IMR-90 (cell line): ENCODE results near the gene LRRC10B. TPM values are rescaled to one million over a fixed set of nuclear protein-coding genes. Genes with fewer than 3 reads are reported as not detected.

Experiments used
- ATAC-seq: fragments of 200-7000 bp; cut with Tn5 transposase; 2 replicates; pipeline ENCODE4 v1.9.1; 2020; ENCODE audit warnings: low read depth, mild to moderate bottlenecking, moderate library complexity
- BruUV-seq: library from RNA; stranded (reverse); fragments of 400-500 nt; replicated peaks from 2 replicates; lab custom pipeline; 2021; lab: Mats Ljungman, UMichigan
- CTCF ChIA-PET: fragments of 300-600 bp; formaldehyde crosslinking; extraction: SDS; loops from one replicate; lab custom pipeline; 2021; ENCODE audit warnings: antibody characterized with exemption; lab: Yijun Ruan, JAX
- POLR2A ChIA-PET: fragments of 300-600 bp; sonication (Branson Sonifier 250); formaldehyde crosslinking; loops from one replicate; lab custom pipeline; 2022; ENCODE audit warnings: antibody characterized with exemption; ENCODE audit not compliant: unreplicated experiment; lab: Charles Lee
- DNase-seq: peaks from one replicate; pipeline ENCODE4 v3.0.0; 2013
- H2AFZ ChIP-seq: replicated peaks from 2 replicates; pipeline ENCODE3; 2013; ENCODE audit warnings: low read length, mild to moderate bottlenecking; ENCODE audit not compliant: poor library complexity
- H2AK5ac ChIP-seq: 2 replicates; pipeline ENCODE4 v1.6.1; 2013; ENCODE audit warnings: low read depth, low read length, inconsistent platforms
- H2AK9ac ChIP-seq: replicated peaks from 2 replicates; pipeline ENCODE3; 2013; ENCODE audit warnings: mild to moderate bottlenecking, low read depth, low read length, moderate library complexity; ENCODE audit not compliant: poor library complexity
- H2BK120ac ChIP-seq: 2 replicates; pipeline ENCODE4 v1.6.1; 2013; ENCODE audit warnings: low read depth, low read length, inconsistent platforms
- H2BK15ac ChIP-seq: 3 replicates; pipeline ENCODE4 v1.6.1; 2013; ENCODE audit warnings: low read depth, low read length, inconsistent platforms
- H2BK20ac ChIP-seq: 2 replicates; pipeline ENCODE4 v1.6.1; 2013; ENCODE audit warnings: low read depth, mild to moderate bottlenecking, inconsistent platforms, low read length, moderate library complexity
- H2BK5ac ChIP-seq: 2 replicates; pipeline ENCODE4 v1.6.1; 2013; ENCODE audit warnings: mild to moderate bottlenecking, low read depth, low read length, inconsistent platforms; ENCODE audit not compliant: poor library complexity, severe bottlenecking
- H3K14ac ChIP-seq: replicated peaks from 2 replicates; pipeline ENCODE4 v1.6.1; 2013; ENCODE audit warnings: low read depth, low read length, inconsistent platforms
- H3K18ac ChIP-seq: 2 replicates; pipeline ENCODE4 v1.6.1; 2013; ENCODE audit warnings: low read depth, low read length, control low read depth
- H3K23ac ChIP-seq: 2 replicates; pipeline ENCODE4 v1.6.1; 2013; ENCODE audit warnings: low read depth, low read length, inconsistent platforms
- H3K27ac ChIP-seq: 2 replicates; pipeline ENCODE4 v1.5.1; 2013; ENCODE audit warnings: mild to moderate bottlenecking, control low read depth, low read length; ENCODE audit not compliant: insufficient read depth
- H3K27me3 ChIP-seq: 2 replicates; pipeline ENCODE4 v1.6.1; 2013; ENCODE audit warnings: low read length; ENCODE audit not compliant: control insufficient read depth, insufficient read depth
- H3K36me3 ChIP-seq: 2 replicates; pipeline ENCODE4 v1.6.1; 2013; ENCODE audit warnings: low read length, mixed read lengths; ENCODE audit not compliant: control insufficient read depth, insufficient read depth
- H3K4ac ChIP-seq: 2 replicates; pipeline ENCODE4 v1.6.1; 2013; ENCODE audit warnings: low read depth, low read length, inconsistent platforms
- H3K4me1 ChIP-seq: 2 replicates; pipeline ENCODE4 v1.6.1; 2013; ENCODE audit warnings: low read length, mixed read lengths; ENCODE audit not compliant: control insufficient read depth, insufficient read depth
- H3K4me2 ChIP-seq: 2 replicates; pipeline ENCODE4 v1.6.1; 2013; ENCODE audit warnings: low read depth, mild to moderate bottlenecking, control low read depth, low read length, moderate library complexity
- H3K4me3 ChIP-seq: 2 replicates; pipeline ENCODE4 v1.5.1; 2013; ENCODE audit warnings: low read depth, mild to moderate bottlenecking, control low read depth, low read length, moderate library complexity; ENCODE audit not compliant: insufficient read depth
- H3K56ac ChIP-seq: 2 replicates; pipeline ENCODE4 v1.6.1; 2013; ENCODE audit warnings: low read length, inconsistent platforms; ENCODE audit not compliant: insufficient read depth; ENCODE audit errors: extremely low read depth
- H3K79me1 ChIP-seq, 2 experiments: 2 replicates each; pipeline ENCODE4 v1.6.1; 2013; ENCODE audit warnings: low read length in 2 of 2, inconsistent platforms in 1 of 2, low read depth in 1 of 2
- H3K9ac ChIP-seq: 2 replicates; pipeline ENCODE4 v1.6.1; 2013; ENCODE audit warnings: low read depth, low read length, control low read depth
- H3K9me1 ChIP-seq: 2 replicates; pipeline ENCODE4 v1.6.1; 2013; ENCODE audit warnings: low read length, inconsistent platforms; ENCODE audit not compliant: insufficient read depth
- H3K9me3 ChIP-seq: 2 replicates; pipeline ENCODE4 v1.6.1; 2013; ENCODE audit warnings: low read length; ENCODE audit not compliant: control insufficient read depth, insufficient read depth
- H4K20me1 ChIP-seq: 2 replicates; pipeline ENCODE4 v1.6.1; 2013; ENCODE audit warnings: low read length, inconsistent platforms; ENCODE audit not compliant: insufficient read depth
- H4K5ac ChIP-seq: 2 replicates; pipeline ENCODE4 v1.6.1; 2013; ENCODE audit warnings: mild to moderate bottlenecking, low read depth, low read length, control low read depth
- H4K8ac ChIP-seq, 2 experiments: 2 replicates each; pipeline ENCODE4 v1.6.1; 2013; ENCODE audit warnings: low read depth in 2 of 2, low read length in 2 of 2, control low read depth in 1 of 2, inconsistent platforms in 1 of 2
- H4K91ac ChIP-seq: 2 replicates; pipeline ENCODE4 v1.6.1; 2013; ENCODE audit warnings: low read depth, low read length, inconsistent platforms; ENCODE audit not compliant: insufficient read depth
- BHLHE40 ChIP-seq: fragments of 150-350 bp; IDR thresholded peaks from 2 replicates; pipeline ENCODE4 v1.6.1; 2016; ENCODE audit warnings: mild to moderate bottlenecking, low read depth, low read length
- CEBPB ChIP-seq: IDR thresholded peaks from 2 replicates; pipeline ENCODE4 v1.6.1; 2012; ENCODE audit warnings: low read depth, low read length, improper control_type of control experiment
- CHD1 ChIP-seq: IDR thresholded peaks from 2 replicates; pipeline ENCODE4 v1.6.1; 2012; ENCODE audit warnings: low read depth, low read length, improper control_type of control experiment
- CTCF ChIP-seq: conservative IDR thresholded peaks from 2 replicates; pipeline ENCODE4 v1.5.1; 2012; ENCODE audit warnings: mild to moderate bottlenecking, low read depth, low read length, improper control_type of control experiment
- ELK1 ChIP-seq: fragments of 150-350 bp; IDR thresholded peaks from 2 replicates; pipeline ENCODE4 v1.6.1; 2016; ENCODE audit warnings: low read depth, mild to moderate bottlenecking, low read length, moderate library complexity, borderline replicate concordance
- FOS ChIP-seq: fragments of 150-350 bp; IDR thresholded peaks from 2 replicates; pipeline ENCODE4 v1.6.1; 2016; ENCODE audit warnings: low read depth, low read length
- MAFK ChIP-seq: IDR thresholded peaks from 2 replicates; pipeline ENCODE4 v1.6.1; 2012; ENCODE audit warnings: low read depth, low read length, improper control_type of control experiment
- MAZ ChIP-seq: IDR thresholded peaks from 2 replicates; pipeline ENCODE4 v1.6.1; 2012; ENCODE audit warnings: low read depth, mild to moderate bottlenecking, low read length, improper control_type of control experiment, moderate library complexity, borderline replicate concordance
- MXI1 ChIP-seq: IDR thresholded peaks from 2 replicates; pipeline ENCODE4 v1.6.1; 2012; ENCODE audit warnings: low read depth, mild to moderate bottlenecking, low read length, moderate library complexity, borderline replicate concordance
- NFE2L2 ChIP-seq: fragments of 150-350 bp; IDR thresholded peaks from 2 replicates; pipeline ENCODE4 v1.6.1; 2016; ENCODE audit warnings: low read depth, mild to moderate bottlenecking, low read length
- POLR2A ChIP-seq: IDR thresholded peaks from 2 replicates; pipeline ENCODE4 v1.6.1; 2012; ENCODE audit warnings: mild to moderate bottlenecking, low read depth, low read length
- RAD21 ChIP-seq: IDR thresholded peaks from 2 replicates; pipeline ENCODE4 v1.6.1; 2012; ENCODE audit warnings: low read length, improper control_type of control experiment
- RCOR1 ChIP-seq: IDR thresholded peaks from 2 replicates; pipeline ENCODE4 v1.6.1; 2012; ENCODE audit warnings: mild to moderate bottlenecking, low read length, improper control_type of control experiment; ENCODE audit not compliant: insufficient replicate concordance
- RFX5 ChIP-seq: IDR thresholded peaks from 2 replicates; pipeline ENCODE4 v1.8.0; 2012; ENCODE audit warnings: low read depth, mild to moderate bottlenecking, low read length, moderate library complexity
- SMC3 ChIP-seq: fragments of 150-350 bp; IDR thresholded peaks from 2 replicates; pipeline ENCODE4 v1.6.1; 2016; ENCODE audit warnings: low read depth, mild to moderate bottlenecking, antibody characterized with exemption, low read length, moderate library complexity
- USF2 ChIP-seq: fragments of 150-350 bp; IDR thresholded peaks from 2 replicates; pipeline ENCODE4 v1.6.1; 2017; ENCODE audit warnings: mild to moderate bottlenecking, antibody characterized with exemption, low read length, low read depth
- WGBS, 2 experiments: methylation state at CpG; one replicate each; pipeline versions ENCODE4 v1.1.5 to v1.1.7; 2013; ENCODE audit warnings: missing lambda C conversion rate in 2 of 2; ENCODE audit not compliant: insufficient read length in 1 of 2; ENCODE audit errors: extremely low coverage in 2 of 2; 5-methylcytosine and 5-hydroxymethylcytosine counted together
- dilution Hi-C: fragments of 300-500 bp; cut with HindIII; formaldehyde crosslinking; loops from one replicate; pipeline ENCODE4 v1.14.3; 2018; ENCODE audit warnings: low sequenced_read_pairs; ENCODE audit not compliant: unreplicated experiment
- in situ Hi-C: fragments of 300-500 bp; cut with MboI; formaldehyde crosslinking; loops from 3 replicates; pipeline ENCODE4 v1.14.3; 2019; ENCODE audit warnings: low sequenced_read_pairs, inconsistent platforms, mixed read lengths
- intact Hi-C: fragments of 100-400 bp; cut with micrococcal nuclease; formaldehyde crosslinking; loops from 2 replicates; pipeline ENCODE4 v1.10.0; 2022
- polyA plus RNA-seq, 3 experiments: library from polyadenylated mRNA; depleted of rRNA; stranded (reverse); fragments of >200 nt; gene quantifications; 2 replicates each; pipeline ENCODE4 v1.2.3, GENCODE V29; 2012; ENCODE audit warnings: low replicate concordance in 1 of 3
- total RNA-seq: library from RNA; depleted of rRNA; stranded (reverse); fragments of >200 nt; gene quantifications from 2 replicates; pipeline ENCODE4 v1.2.3, GENCODE V29; 2012

The LRRC10B gene
- total and polyA plus RNA-seq, 2 of the 4 experiments (the other 2 are of a cell fraction) = not detected

- no peaks in the 10 kb centered on the region for H3K36me3 ChIP-seq
- ChIA-PET POLR2A (no interaction called here), CTCF (interaction anchor here (1.2 kb wide), 1 partner anchor 65 kb away, joined by 3 read pairs; no protein-coding TSS in a partner anchor)
- ATAC-seq = no peak
- H3K27ac ChIP-seq = no peak overlapping the region
- H3K27me3 ChIP-seq = peaks cover 62% of the 10 kb centered on the region
- H3K9me1 ChIP-seq = no peaks in the 10 kb centered on the region
- DNase-seq = no peak
- dilution Hi-C loops = no loop called here
- no peak overlapping the region for H2AFZ ChIP-seq
- H4K20me1 ChIP-seq = no peaks in the 10 kb centered on the region
- no peak overlapping the region for H4K5ac ChIP-seq
- no peak overlapping the region for H2AK9ac ChIP-seq
- WGBS, 2 experiments = 65% methylated on average over 8 of the region's 14 CpGs; no CpG with 5 or more reads in 1 of the 2 experiments
- no peak overlapping the region for H3K23ac ChIP-seq
- no peaks in the 10 kb centered on the region; the same call in 1 of the 2 replicates for H3K9me3 ChIP-seq
- no peak overlapping the region for H4K8ac ChIP-seq
- H3K4me3 ChIP-seq = no peak overlapping the region
- no peak overlapping the region for H4K91ac ChIP-seq
- H3K4ac ChIP-seq = no peak overlapping the region
- no TSS peak for BruUV-seq
- H3K14ac ChIP-seq = no peak overlapping the region
- H3K79me1 ChIP-seq = no peaks in the 10 kb centered on the region
- no peak overlapping the region for H2BK120ac ChIP-seq
- H3K4me1 ChIP-seq = no peaks in the 10 kb centered on the region
- in situ Hi-C loops = no loop called here
- H2BK20ac ChIP-seq = no peak overlapping the region
- H3K9ac ChIP-seq = no peak overlapping the region
- no peak overlapping the region for H3K18ac ChIP-seq
- TF ChIP-seq RAD21 = no peak
- TF ChIP-seq RCOR1 = no peak
- no peak for TF ChIP-seq MAFK
- no peak for TF ChIP-seq POLR2A
- TF ChIP-seq ELK1 = no peak
- no peak for TF ChIP-seq MAZ
- TF ChIP-seq NFE2L2 = no peak
- no peak for TF ChIP-seq MXI1
- TF ChIP-seq USF2 = no peak
- TF ChIP-seq FOS = no peak
- TF ChIP-seq CTCF = no peak
- no peak for TF ChIP-seq CEBPB
- TF ChIP-seq CHD1 = no peak
- TF ChIP-seq RFX5 = no peak
- no peak for TF ChIP-seq BHLHE40
- TF ChIP-seq SMC3 = no peak
- no peak overlapping the region for H3K56ac ChIP-seq
- H2BK15ac ChIP-seq = no peak overlapping the region
- no peak overlapping the region for H3K4me2 ChIP-seq
- no peak overlapping the region for H2AK5ac ChIP-seq
- intact Hi-C loops = no loop called here
- no peak overlapping the region for H2BK5ac ChIP-seq
Measured at GRCh38 chr11:61510974-61511373, 2.4 kb downstream of the LRRC10B start.
